GM18909 (cell line): ENCODE results near the gene PNPLA1.

Experiments
- ATAC-seq: cut with Tn5 transposase; IDR thresholded peaks from one replicate; pipeline ENCODE4 v1.9.1; 2021; ENCODE audit warnings: mild to moderate bottlenecking; ENCODE audit not compliant: unreplicated experiment, poor library complexity

Gene PNPLA1, protein sequence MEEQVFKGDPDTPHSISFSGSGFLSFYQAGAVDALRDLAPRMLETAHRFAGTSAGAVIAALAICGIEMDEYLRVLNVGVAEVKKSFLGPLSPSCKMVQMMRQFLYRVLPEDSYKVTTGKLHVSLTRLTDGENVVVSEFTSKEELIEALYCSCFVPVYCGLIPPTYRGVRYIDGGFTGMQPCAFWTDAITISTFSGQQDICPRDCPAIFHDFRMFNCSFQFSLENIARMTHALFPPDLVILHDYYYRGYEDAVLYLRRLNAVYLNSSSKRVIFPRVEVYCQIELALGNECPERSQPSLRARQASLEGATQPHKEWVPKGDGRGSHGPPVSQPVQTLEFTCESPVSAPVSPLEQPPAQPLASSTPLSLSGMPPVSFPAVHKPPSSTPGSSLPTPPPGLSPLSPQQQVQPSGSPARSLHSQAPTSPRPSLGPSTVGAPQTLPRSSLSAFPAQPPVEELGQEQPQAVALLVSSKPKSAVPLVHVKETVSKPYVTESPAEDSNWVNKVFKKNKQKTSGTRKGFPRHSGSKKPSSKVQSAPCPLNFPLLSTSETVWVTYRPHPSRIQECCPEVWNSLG

DNA sequence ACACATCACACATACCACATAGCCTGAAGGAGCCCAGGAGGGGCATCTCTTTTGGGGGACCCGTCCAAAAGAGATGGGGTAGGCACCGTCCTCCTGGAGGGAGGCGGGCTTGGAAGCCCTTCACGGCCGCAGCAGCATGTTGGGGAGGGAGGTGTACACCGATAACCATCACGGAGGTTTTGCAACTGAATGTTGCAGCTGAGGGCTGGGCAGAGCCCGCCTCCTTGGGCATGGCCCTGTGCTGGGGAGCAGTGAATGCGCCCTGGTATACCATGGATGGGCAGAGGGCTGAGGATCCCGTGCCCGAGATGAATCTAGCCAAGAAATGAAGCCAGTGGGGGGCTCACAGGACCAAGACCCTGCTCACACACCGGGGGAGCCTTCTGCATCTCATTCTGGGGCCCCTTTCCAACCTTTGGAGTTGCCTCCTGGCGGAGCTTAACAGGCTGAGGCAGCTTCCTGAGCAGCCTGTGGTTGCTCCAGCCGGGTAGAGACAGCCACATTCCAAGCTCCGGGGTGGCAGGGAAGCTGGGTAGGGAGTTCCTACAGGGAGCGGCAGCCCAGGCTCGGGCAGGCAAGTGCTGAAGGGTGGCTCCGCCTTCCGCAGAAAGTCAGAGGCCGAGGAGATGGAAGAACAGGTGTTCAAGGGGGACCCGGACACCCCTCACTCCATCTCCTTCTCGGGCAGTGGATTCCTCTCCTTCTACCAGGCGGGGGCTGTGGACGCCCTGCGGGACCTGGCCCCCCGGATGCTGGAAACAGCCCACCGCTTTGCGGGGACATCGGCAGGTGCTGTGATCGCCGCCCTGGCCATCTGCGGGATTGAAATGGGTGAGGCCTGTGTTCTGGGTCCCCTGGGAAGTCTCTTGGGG, at the start of gene PNPLA1:
Gene PNPLA1, plus strand, starts transcription at position 227 of the 872 bp plus-strand sequence. Its CDS starts 400 bp downstream, at position 627.
- ATAC-seq, result no peak

GRCh38 chr6:36220226-36220625, 49.6 kb upstream of the PNPLA1 start:
- no peak for ATAC-seq

DNA sequence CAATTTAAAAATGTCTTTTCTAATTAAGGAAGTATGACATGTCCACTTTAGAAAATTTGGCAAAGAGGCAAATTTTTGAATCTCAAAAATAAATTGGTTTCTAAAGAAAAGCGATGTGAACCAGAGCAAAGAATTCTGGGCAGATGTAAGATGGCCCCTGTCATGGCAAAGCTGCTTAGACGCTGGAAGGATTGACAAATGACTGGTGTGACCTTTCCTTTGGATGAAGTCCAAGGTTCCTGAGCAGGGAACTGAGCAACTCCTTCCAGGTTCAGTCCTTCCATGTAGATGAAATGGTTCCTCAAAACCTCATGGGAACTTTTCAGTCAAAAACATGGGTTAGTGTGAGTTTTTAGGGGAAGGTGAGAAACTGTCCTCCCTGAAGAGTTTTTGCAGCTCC, 48.2 kb upstream of the PNPLA1 start:
- ATAC-seq, result no peak

DNA sequence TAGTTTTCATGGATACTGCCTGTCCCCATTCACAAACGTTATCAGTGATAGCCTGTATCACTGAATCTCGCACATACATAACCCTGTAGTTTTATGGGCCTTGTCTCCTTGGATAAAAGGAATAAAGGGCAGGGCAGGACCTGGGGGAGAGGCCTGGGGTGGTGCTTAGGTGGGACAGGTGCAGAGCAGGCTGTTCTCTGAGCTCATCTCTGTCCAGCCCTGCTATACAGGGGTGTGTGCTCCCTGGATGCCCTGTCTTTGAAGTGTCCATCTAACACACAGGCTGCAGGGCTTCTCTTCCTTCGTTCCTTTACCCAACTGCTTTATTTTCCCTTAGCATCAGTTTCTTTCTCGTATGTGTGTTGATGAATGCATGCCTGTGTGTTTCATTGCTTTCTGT, 46.9 kb upstream of the PNPLA1 start:
- ATAC-seq, result no peak

DNA sequence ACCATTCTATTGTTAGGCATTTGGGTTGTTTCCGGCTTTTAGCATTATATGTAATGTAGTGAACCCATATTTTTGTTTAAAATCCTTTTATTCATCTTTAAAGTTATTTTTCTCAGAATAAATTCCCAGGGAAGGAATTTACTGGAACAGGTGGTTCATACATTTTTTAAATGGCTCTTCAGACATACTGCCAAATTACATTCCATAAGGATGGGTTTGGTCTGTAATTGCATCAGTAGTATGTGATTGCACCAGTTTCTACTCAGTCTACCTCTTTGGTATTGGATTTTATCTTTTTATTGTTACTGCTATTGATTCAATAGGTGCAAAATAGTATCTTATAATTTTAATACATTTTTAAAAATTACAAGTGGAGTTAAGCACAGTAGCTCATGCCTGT, 46.2 kb upstream of the PNPLA1 start:
- ATAC-seq, result no peak

DNA sequence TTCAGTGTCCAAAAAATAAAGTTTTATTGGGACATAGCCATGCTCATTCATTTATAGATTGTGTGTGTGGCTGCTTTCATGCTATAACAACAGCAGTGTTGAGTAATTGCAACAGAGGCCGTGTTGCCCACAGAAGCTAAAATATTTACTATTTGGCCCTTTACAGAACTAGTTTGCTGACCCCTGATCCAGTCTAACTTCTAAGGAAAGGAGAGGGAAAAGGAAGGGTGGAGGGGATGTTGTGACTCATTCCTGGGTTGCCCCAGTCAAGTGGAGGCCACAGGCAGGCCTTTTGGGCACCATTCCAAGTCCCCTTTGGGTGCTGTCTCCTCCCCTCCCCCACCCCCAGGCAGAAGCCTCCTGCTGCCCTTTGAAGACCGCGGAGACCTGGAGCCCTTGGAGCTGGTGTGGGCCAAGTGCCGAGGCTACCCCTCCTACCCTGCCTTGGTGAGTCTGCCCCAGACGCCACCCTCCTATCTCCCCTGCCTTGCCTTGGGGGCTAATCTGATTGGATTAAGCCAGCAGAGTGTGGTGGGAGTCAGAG, 44.9 kb upstream of the PNPLA1 start:
- ATAC-seq, result no peak

- no peak for ATAC-seq
These were observed 43.3 kb upstream of the PNPLA1 start for GRCh38 chr6:36226438-36227047.

- ATAC-seq, result no peak
These were observed 42.3 kb upstream of the PNPLA1 start for GRCh38 chr6:36227379-36228228.

GRCh38 chr6:36229223-36229622, 40.6 kb upstream of the PNPLA1 start:
- no peak for ATAC-seq

DNA sequence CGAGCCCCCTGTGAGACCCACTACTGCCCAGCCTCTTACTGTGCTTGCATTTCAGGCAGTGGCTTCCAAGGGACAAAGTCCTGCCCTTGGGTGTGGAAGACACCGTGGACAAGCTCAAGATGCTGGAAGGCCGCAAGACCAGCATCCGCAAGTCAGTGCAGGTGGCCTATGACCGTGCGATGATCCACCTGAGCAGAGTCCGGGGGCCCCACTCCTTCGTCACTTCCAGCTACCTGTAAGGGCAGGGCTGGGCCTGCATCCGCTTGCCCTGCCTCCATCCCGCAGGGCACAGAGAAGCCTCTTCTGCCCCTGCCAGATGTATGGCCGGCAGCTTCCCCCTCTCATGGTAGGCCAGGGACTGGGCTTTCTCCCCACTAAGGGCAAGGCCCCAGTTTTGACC, 39.5 kb upstream of the PNPLA1 start:
- no peak for ATAC-seq

DNA sequence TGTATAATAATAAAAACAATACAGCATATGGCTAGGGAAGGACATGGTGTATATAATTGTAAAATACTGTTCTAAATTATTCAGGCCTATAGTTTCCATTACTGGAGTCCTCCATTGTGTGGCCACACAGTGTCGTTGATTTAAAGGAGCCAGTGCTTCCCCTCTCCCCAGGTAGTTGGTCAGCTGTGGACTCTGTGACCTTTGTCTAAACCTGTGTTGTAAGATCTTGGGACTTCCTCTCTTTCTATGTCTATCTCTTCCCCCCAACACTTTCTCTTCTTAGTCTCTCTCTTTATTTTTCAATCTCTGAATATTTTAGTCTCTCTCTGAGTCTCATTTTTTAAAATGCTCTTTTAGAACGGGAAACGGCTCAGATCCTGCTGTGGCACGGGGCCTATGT, 37.7 kb upstream of the PNPLA1 start:
- ATAC-seq, result no peak

GRCh38 chr6:36235309-36235708, 34.6 kb upstream of the PNPLA1 start:
- no peak for ATAC-seq

DNA sequence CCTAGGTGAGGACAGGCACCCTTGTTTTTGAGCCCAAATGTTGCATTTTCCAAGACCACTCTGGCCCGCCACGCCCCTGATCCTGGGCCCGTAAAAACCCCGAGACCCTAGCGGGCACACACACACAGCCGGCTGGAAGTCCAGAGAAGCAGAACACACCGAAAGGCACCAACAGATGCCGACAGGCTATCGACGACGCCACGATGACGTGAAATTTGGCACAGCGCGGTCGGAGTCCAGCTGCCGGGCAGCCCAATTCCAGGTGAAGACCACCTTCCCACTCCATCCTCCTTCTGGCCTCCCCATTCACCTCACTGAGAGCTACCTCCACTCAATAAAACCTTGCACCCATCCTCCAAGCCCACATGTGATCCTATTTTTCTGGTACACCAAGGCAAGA, 34.0 kb upstream of the PNPLA1 start:
- no peak for ATAC-seq

- no peak for ATAC-seq
These were observed 30.1 kb upstream of the PNPLA1 start for GRCh38 chr6:36239774-36240173.

DNA sequence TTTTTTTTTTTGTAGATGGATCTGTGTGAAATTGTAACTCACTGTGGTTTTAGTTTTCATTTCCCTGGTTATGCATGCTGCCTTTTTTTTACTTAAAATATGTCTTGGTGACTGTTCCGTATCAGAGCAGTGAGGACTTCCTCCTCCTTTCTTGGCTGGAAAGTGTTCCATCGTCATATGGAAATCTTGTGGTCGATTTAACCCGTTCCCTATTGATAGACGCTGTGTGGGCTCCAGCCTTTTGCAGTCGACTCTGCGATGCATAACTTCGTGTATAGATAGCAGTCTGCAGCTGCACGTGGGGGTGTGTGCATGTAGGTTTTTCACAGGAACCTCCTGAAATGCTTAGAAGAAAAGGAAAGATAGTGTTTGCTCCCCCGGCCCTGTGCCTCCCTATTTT, 28.1 kb upstream of the PNPLA1 start:
- ATAC-seq, result no peak

- ATAC-seq, result no peak
These were observed 27.7 kb upstream of the PNPLA1 start for GRCh38 chr6:36242161-36242560.

- no peak for ATAC-seq
These were observed 27.2 kb upstream of the PNPLA1 start for GRCh38 chr6:36242626-36243025.

DNA sequence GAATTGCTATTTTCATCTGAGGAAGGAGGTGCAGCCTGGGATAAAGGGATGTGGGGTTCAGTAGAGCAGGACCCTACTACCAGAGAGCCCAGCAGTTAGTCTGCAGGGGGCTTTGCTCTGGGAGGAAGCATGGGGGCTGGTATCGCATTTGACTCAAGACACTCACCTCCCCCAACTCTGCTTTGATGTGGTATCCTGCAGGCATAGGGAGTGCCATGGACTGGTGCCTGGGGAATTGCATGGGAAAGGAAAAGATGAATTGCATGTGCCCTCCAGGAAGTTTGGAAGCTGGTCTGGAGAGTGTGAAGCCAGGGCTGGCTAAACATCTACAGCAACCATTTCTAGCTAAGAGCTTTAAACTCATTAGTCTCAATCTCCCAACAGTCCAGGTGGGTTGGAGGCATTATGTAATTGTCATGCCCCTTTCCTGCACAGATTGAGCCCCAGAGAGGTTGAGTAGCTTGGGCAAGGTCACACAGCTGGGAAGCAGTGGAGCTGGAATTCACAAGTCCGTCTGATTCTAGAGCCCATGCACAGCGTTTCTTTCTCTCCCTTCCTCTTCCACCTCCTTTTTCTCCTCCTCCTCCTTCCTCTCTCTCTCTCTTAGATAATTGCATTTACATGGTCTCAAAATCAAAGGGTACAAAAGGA, 26.2 kb upstream of the PNPLA1 start:
- ATAC-seq, result no peak

DNA sequence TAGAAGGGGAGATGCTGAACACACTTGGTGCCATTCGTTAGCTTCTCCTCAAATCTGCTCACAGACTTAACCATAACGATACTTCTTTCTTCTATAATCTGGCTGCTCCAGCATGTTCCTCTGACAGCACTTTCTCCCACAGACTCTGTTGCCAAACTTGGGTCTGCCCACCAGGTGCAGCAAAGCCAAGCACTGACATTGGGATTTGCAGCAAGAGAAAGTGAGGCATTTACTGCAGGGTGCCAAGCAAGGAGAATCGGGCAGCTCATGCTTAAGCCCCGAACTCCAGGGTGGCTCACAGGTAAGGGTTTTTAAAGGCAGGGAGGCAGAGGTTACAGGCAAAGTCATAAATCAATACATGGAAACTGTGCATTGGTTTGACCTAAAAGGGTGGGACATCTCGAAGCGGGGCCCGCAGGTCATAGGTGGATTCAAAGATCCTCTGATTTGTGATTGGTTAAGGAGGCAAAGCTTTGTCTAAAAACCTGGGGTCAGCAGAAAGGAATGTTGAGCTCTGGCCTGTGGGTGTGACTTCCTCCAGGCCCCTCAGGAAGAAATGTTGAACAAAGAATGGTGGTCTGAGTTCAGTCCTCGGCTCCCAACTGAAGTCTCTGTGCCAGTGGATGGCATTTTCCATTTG, 25.1 kb upstream of the PNPLA1 start:
- no peak for ATAC-seq
